Measurements from ENCODE around the gene PRKAG1.

The PRKAG1 gene

GRCh38 chr12:49046129-49046895, 27.7 kb upstream of the PRKAG1 start:
- Histone ChIP-seq H3K4me2 (ENCODE audit: low read length) (no peak overlapping the region), H3K36me3 (ENCODE audit: insufficient read depth, low read length) (peaks cover 95% of the 10 kb centered on the region), H3K9me3 (replicated peaks; ENCODE audit: low read length) (no peaks in the 10 kb centered on the region), H3K9ac (ENCODE audit: low read depth, low read length) (no peak overlapping the region), H3K27me3 (ENCODE audit: control insufficient read depth, insufficient read depth, low read length) (no peaks in the 10 kb centered on the region), H3K4me1 (ENCODE audit: control insufficient read depth, insufficient read depth, low read length) (peaks cover 12% of the 10 kb centered on the region), H3K4me3 (ENCODE audit: low read length) (no peak overlapping the region)

GRCh38 chr12:49044660-49045059, 26.1 kb upstream of the PRKAG1 start:
- peaks cover 91% of the 10 kb centered on the region for H3K36me3 ChIP-seq (ENCODE audit: insufficient read depth, low read length)
- H3K4me1 ChIP-seq (ENCODE audit: control insufficient read depth, insufficient read depth, low read length) = peaks cover 5% of the 10 kb centered on the region
- H3K27me3 ChIP-seq (ENCODE audit: control insufficient read depth, insufficient read depth, low read length) = no peaks in the 10 kb centered on the region
- no peak overlapping the region for H3K9ac ChIP-seq (ENCODE audit: low read depth, low read length)
- H3K4me3 ChIP-seq (ENCODE audit: low read length) = no peak overlapping the region
- no peaks in the 10 kb centered on the region for H3K9me3 ChIP-seq (replicated peaks; ENCODE audit: low read length)
- no peak overlapping the region for H3K4me2 ChIP-seq (ENCODE audit: low read length)

GRCh38 chr12:49043856-49044258, 25.3 kb upstream of the PRKAG1 start:
- H3K36me3 ChIP-seq (ENCODE audit: insufficient read depth, low read length) = peaks cover 91% of the 10 kb centered on the region
- H3K4me1 ChIP-seq (ENCODE audit: control insufficient read depth, insufficient read depth, low read length) = no peaks in the 10 kb centered on the region
- H3K9ac ChIP-seq (ENCODE audit: low read depth, low read length) = no peak overlapping the region
- no peak overlapping the region for H3K4me2 ChIP-seq (ENCODE audit: low read length)
- no peak overlapping the region for H3K4me3 ChIP-seq (ENCODE audit: low read length)
- H3K9me3 ChIP-seq (replicated peaks; ENCODE audit: low read length) = no peaks in the 10 kb centered on the region
- no peaks in the 10 kb centered on the region for H3K27me3 ChIP-seq (ENCODE audit: control insufficient read depth, insufficient read depth, low read length)

- Histone ChIP-seq H3K4me2 (ENCODE audit: low read length) (no peak overlapping the region), H3K27me3 (ENCODE audit: control insufficient read depth, insufficient read depth, low read length) (no peaks in the 10 kb centered on the region), H3K9me3 (replicated peaks; ENCODE audit: low read length) (no peaks in the 10 kb centered on the region), H3K4me1 (ENCODE audit: control insufficient read depth, insufficient read depth, low read length) (no peaks in the 10 kb centered on the region), H3K9ac (ENCODE audit: low read depth, low read length) (no peak overlapping the region), H3K4me3 (ENCODE audit: low read length) (no peak overlapping the region), H3K36me3 (ENCODE audit: insufficient read depth, low read length) (peaks cover 91% of the 10 kb centered on the region)
These were observed 24.7 kb upstream of the PRKAG1 start for GRCh38 chr12:49043241-49043640.

GRCh38 chr12:49041881-49042484, 23.4 kb upstream of the PRKAG1 start:
- H3K9me3 ChIP-seq (replicated peaks; ENCODE audit: low read length) = no peaks in the 10 kb centered on the region
- H3K27me3 ChIP-seq (ENCODE audit: control insufficient read depth, insufficient read depth, low read length) = no peaks in the 10 kb centered on the region
- no peak overlapping the region for H3K9ac ChIP-seq (ENCODE audit: low read depth, low read length)
- H3K4me3 ChIP-seq (ENCODE audit: low read length) = no peak overlapping the region
- peaks cover 94% of the 10 kb centered on the region for H3K36me3 ChIP-seq (ENCODE audit: insufficient read depth, low read length)
- H3K4me2 ChIP-seq (ENCODE audit: low read length) = no peak overlapping the region
- no peaks in the 10 kb centered on the region for H3K4me1 ChIP-seq (ENCODE audit: control insufficient read depth, insufficient read depth, low read length)

- peaks cover 92% of the 10 kb centered on the region for H3K36me3 ChIP-seq (ENCODE audit: insufficient read depth, low read length)
- H3K9me3 ChIP-seq (replicated peaks; ENCODE audit: low read length) = no peaks in the 10 kb centered on the region
- no peak overlapping the region for H3K4me2 ChIP-seq (ENCODE audit: low read length)
- no peaks in the 10 kb centered on the region for H3K27me3 ChIP-seq (ENCODE audit: control insufficient read depth, insufficient read depth, low read length)
- no peak overlapping the region for H3K9ac ChIP-seq (ENCODE audit: low read depth, low read length)
- H3K4me1 ChIP-seq (ENCODE audit: control insufficient read depth, insufficient read depth, low read length) = no peaks in the 10 kb centered on the region
- no peak overlapping the region for H3K4me3 ChIP-seq (ENCODE audit: low read length)
These were observed 22.7 kb upstream of the PRKAG1 start for GRCh38 chr12:49041036-49041880.

GRCh38 chr12:49040364-49040855, 21.8 kb upstream of the PRKAG1 start:
- Histone ChIP-seq H3K9ac (ENCODE audit: low read depth, low read length) (no peak overlapping the region), H3K4me3 (ENCODE audit: low read length) (no peak overlapping the region), H3K27me3 (ENCODE audit: control insufficient read depth, insufficient read depth, low read length) (no peaks in the 10 kb centered on the region), H3K4me1 (ENCODE audit: control insufficient read depth, insufficient read depth, low read length) (no peaks in the 10 kb centered on the region), H3K9me3 (replicated peaks; ENCODE audit: low read length) (no peaks in the 10 kb centered on the region), H3K36me3 (ENCODE audit: insufficient read depth, low read length) (peaks cover 90% of the 10 kb centered on the region), H3K4me2 (ENCODE audit: low read length) (no peak overlapping the region)

- Histone ChIP-seq H3K9ac (ENCODE audit: low read depth, low read length) (no peak overlapping the region), H3K36me3 (ENCODE audit: insufficient read depth, low read length) (peaks cover 91% of the 10 kb centered on the region), H3K4me3 (ENCODE audit: low read length) (no peak overlapping the region)
These were observed 21.1 kb upstream of the PRKAG1 start for GRCh38 chr12:49039421-49040363.

GRCh38 chr12:49038291-49038955, 19.8 kb upstream of the PRKAG1 start:
- Histone ChIP-seq H3K4me2 (ENCODE audit: low read length) (no peak overlapping the region), H3K4me3 (ENCODE audit: low read length) (no peak overlapping the region), H3K9me3 (replicated peaks; ENCODE audit: low read length) (no peaks in the 10 kb centered on the region), H3K9ac (ENCODE audit: low read depth, low read length) (no peak overlapping the region), H3K27me3 (ENCODE audit: control insufficient read depth, insufficient read depth, low read length) (no peaks in the 10 kb centered on the region), H3K4me1 (ENCODE audit: control insufficient read depth, insufficient read depth, low read length) (no peaks in the 10 kb centered on the region), H3K36me3 (ENCODE audit: insufficient read depth, low read length) (peaks cover 91% of the 10 kb centered on the region)

More at GRCh38 chr12:49039421-49040363, 21.1 kb upstream of the PRKAG1 start:
- H3K9me3 ChIP-seq (replicated peaks; ENCODE audit: low read length) = no peaks in the 10 kb centered on the region
- no peaks in the 10 kb centered on the region for H3K27me3 ChIP-seq (ENCODE audit: control insufficient read depth, insufficient read depth, low read length)
- no peaks in the 10 kb centered on the region for H3K4me1 ChIP-seq (ENCODE audit: control insufficient read depth, insufficient read depth, low read length)
- no peak overlapping the region for H3K4me2 ChIP-seq (ENCODE audit: low read length)

- Histone ChIP-seq H3K4me1 (ENCODE audit: control insufficient read depth, insufficient read depth, low read length) (no peaks in the 10 kb centered on the region), H3K9me3 (replicated peaks; ENCODE audit: low read length) (no peaks in the 10 kb centered on the region), H3K4me2 (ENCODE audit: low read length) (no peak overlapping the region), H3K27me3 (ENCODE audit: control insufficient read depth, insufficient read depth, low read length) (no peaks in the 10 kb centered on the region), H3K9ac (ENCODE audit: low read depth, low read length) (no peak overlapping the region), H3K4me3 (ENCODE audit: low read length) (no peak overlapping the region), H3K36me3 (ENCODE audit: insufficient read depth, low read length) (peaks cover 90% of the 10 kb centered on the region)
These were observed 19.3 kb upstream of the PRKAG1 start for GRCh38 chr12:49037947-49038237.
